Chondrocyte (in vitro differentiated cells): ENCODE measurements around the gene SUMO3. TPM values are rescaled to one million over a fixed set of nuclear protein-coding genes. Genes with fewer than 3 reads are reported as not detected.

Experiments used
- DNase-seq: peaks from one replicate; pipeline ENCODE4 v3.0.0; 2021; ENCODE audit warnings: mixed read lengths, low spot score
- H3K27ac Mint-ChIP-seq: one replicate; pipeline ENCODE4 v1.8.0; 2021; ENCODE audit warnings: mild to moderate bottlenecking, moderate library complexity, mixed read lengths; ENCODE audit not compliant: unreplicated experiment
- H3K27me3 Mint-ChIP-seq: 2 replicates; pipeline ENCODE4 v1.8.0; 2021; ENCODE audit warnings: low read depth, mixed read lengths
- H3K36me3 Mint-ChIP-seq: 2 replicates; pipeline ENCODE4 v1.8.0; 2021; ENCODE audit warnings: low read depth, mixed read lengths
- H3K4me1 Mint-ChIP-seq: 2 replicates; pipeline ENCODE4 v1.8.0; 2021; ENCODE audit warnings: low read depth, mild to moderate bottlenecking, mixed read lengths
- H3K4me3 Mint-ChIP-seq: one replicate; pipeline ENCODE4 v1.8.0; 2021; ENCODE audit warnings: mild to moderate bottlenecking, moderate library complexity, mixed read lengths; ENCODE audit not compliant: unreplicated experiment
- H3K9me3 Mint-ChIP-seq: 2 replicates; pipeline ENCODE4 v1.8.0; 2021; ENCODE audit warnings: low read depth, mixed read lengths
- CTCF ChIP-seq: fragments of 200-600 bp; sonication (generic); IDR thresholded peaks from 2 replicates; pipeline ENCODE4 v1.5.0; 2021; ENCODE audit warnings: antibody characterized with exemption, mild to moderate bottlenecking, moderate library complexity
- total RNA-seq: library from RNA; stranded (reverse); gene quantifications from 3 replicates; pipeline ENCODE4 v1.2.1, GENCODE V29; 2021

The SUMO3 gene
- total RNA-seq, 1 donor from 2014 or later = 51.3 TPM

DNA sequence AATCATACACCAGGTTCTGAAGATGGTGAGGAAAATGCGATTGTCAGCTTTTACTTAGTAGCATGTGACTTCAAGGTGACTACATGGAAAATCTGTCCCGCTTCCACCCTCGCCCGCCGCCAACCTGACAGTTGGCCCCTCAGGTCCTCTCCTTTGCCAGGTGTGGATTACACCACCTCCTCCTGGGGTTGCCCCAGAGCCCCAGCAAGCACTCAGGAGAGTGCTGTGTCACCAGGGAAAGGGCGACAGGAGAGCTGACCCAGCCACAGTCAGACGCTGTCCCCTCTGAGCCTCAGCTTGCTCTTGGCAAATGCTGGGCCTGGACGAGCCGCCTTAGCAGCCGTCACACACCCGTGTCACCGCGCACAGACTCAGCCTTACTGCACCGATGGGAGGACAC is 37.7 kb upstream of the SUMO3 start:
- Mint-ChIP-seq H3K36me3 (peaks cover 37% of the 10 kb centered on the region), H3K27ac (no peak overlapping the region), H3K4me3 (no peak overlapping the region), H3K4me1 (peaks cover 2% of the 10 kb centered on the region), H3K9me3 (no peaks in the 10 kb centered on the region), H3K27me3 (no peaks in the 10 kb centered on the region)
- DNase-seq = no peak
- TF ChIP-seq CTCF = no peak

DNA sequence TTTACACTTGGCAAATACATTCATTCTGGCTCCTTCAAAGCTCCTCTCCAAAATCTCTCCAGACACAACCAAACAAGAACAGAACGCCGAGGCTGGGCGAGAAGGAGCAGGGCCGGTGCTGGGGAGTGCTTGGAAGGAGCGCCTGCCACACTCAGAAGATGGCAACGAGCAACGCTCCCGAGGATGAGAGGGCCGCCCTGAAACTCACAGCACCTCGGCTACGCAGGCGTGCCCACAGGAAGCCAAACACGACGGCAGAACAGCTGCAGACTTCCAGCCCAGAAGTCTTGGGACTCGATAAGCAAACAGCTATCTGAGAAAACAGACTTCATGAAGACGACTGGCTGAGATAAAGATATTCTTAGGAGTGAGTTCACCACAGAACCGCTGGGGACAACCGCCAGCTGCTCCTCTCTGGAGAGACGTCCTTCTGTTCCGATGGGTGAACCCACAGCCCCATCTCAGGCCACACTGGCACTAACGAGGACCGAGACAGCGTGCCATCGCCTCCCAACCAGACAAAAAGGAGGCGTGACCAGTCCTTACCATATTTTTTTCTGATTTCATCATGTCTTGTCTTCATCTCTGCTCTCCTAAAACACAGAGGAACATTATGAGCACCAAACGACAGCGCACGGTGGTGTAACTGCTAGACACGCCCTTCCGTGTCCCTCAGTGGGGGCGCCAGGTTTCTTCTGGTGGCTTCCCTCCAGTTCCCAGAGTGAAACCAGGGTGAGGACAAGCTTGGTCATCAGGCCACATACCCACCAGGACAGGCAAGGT is 37.0 kb upstream of the SUMO3 start:
- Mint-ChIP-seq H3K4me1 (peaks cover 2% of the 10 kb centered on the region), H3K27ac (no peak overlapping the region), H3K36me3 (peaks cover 39% of the 10 kb centered on the region), H3K4me3 (no peak overlapping the region), H3K27me3 (no peaks in the 10 kb centered on the region), H3K9me3 (no peaks in the 10 kb centered on the region)
- TF ChIP-seq CTCF = no peak
- no peak for DNase-seq

GRCh38 chr21:44854391-44854663 is 36.5 kb upstream of the SUMO3 start:
- Mint-ChIP-seq H3K4me1 (peaks cover 2% of the 10 kb centered on the region), H3K9me3 (no peaks in the 10 kb centered on the region), H3K27ac (no peak overlapping the region), H3K4me3 (no peak overlapping the region), H3K36me3 (peaks cover 37% of the 10 kb centered on the region), H3K27me3 (no peaks in the 10 kb centered on the region)
- DNase-seq = no peak
- no peak for TF ChIP-seq CTCF

DNA sequence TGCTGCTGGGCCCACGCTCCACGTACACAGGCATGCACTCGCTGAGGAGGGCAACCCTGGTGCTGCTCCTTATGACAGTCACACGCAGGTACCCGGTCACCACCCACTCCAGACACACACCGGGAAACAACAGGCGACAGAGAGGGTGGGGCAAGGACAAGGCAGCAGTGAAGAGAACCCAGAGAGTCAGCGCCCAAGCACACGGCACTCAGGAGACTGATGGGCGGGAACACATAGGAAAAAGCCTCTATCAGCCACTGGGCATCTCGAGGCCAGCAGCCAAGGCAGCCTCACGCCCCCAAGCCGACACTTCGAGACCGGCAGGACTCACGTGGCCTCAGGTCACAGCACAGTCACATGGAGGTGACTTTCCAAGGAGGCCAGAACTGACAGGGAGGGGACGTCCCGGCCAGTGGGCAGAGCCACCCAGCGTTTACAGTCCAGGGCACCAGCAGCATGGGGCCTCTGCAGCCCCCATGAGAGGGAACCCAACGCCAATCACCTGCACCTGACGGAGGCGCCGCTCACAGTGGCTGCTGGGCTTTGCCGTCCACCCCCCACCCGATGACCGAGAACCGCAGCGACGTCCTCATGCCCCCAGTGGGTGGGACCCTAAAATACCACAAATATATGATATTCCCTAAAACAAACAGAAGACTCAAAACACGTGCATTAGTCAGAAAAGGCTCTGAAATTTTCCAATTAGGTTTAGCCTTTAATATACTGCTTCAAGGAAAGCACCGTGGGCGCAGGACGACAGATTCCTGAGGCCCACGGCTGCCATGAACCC is 35.9 kb upstream of the SUMO3 start:
- Mint-ChIP-seq H3K9me3 (no peaks in the 10 kb centered on the region), H3K4me3 (no peak overlapping the region), H3K4me1 (peaks cover 2% of the 10 kb centered on the region), H3K27me3 (no peaks in the 10 kb centered on the region), H3K27ac (no peak overlapping the region), H3K36me3 (peaks cover 33% of the 10 kb centered on the region)
- DNase-seq = no peak
- TF ChIP-seq CTCF = no peak

- H3K4me1 Mint-ChIP-seq = peaks cover 11% of the 10 kb centered on the region
- H3K4me3 Mint-ChIP-seq = no peak overlapping the region
- H3K27me3 Mint-ChIP-seq = no peaks in the 10 kb centered on the region
- peak; percentile 53 for DNase-seq
- no peaks in the 10 kb centered on the region for H3K9me3 Mint-ChIP-seq
- TF ChIP-seq CTCF = no peak
- H3K36me3 Mint-ChIP-seq = peaks cover 34% of the 10 kb centered on the region
- no peak overlapping the region for H3K27ac Mint-ChIP-seq
Observed at GRCh38 chr21:44850905-44851657, 33.2 kb upstream of the SUMO3 start.
